ENCODE measurements around the gene SMARCAL1. TPM values are rescaled to one million over a fixed set of nuclear protein-coding genes. Genes with fewer than 3 reads are reported as not detected.

The SMARCAL1 gene
- total RNA-seq, 2 experiments from 2014 or later: 20.8 to 25.2 TPM

DNA sequence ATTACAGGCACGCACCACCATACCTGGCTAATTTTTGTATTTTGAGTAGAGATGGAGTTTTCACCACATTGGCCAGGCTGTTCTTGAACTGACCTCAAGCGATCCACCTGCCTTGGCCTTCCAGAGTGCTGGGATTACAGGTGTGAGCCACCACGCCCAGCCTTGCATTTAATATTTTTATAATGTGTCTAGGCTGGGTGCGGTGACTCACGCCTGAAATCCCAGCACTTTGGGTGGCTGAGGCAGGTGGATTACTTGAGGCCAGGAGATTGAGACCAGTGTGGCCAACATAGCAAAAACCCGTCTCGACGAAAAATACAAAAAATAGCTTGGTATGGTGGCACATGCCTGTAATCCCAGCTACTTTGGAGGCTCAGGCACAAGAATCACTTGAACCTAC lies 89.6 kb downstream of the SMARCAL1 start:
- Mint-ChIP-seq H3K4me3 (peak overlapping the region; percentile 97), H3K27me3 (no peaks in the 10 kb centered on the region)
- POLR2A ChIA-PET: interaction anchor here (0.7 kb wide), 1 partner anchor 342 kb away, joined by 3 read pairs; no protein-coding TSS in a partner anchor

DNA sequence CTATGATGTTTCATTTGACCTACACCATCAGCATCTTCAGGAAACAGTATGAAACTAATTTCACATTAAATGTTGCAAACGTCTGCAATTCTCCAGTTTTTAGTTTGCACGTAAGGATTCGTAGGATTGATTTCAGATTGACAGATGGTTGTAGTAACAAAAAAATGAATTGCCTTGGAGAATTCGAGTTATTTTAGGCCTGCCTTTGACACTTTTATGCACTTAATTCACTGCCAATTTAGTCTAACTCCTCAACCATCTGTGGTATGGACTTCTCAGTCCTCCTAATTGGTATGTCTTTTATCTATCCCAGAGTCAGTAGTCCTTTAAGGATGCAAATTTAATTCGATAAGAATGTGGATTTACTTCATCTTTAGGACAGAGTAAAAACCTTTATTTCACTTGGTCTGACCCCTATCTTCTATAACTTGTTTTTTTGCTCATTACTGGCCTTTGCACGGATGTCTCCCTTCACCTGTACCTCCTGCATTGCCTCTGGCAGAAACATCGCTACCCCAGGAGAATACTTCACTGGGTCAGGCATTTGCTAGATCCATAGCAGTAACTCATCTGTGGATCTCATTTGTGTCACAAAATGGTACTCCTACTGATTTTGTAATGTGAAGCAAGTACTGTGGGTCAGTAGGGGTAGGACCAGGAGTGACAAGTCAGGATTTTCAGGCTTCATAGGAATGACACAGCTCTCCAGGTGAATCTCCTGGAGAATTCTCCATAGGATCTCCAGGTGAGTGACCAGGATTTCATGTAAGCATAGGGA lies 90.3 kb downstream of the SMARCAL1 start:
- Mint-ChIP-seq H3K4me3 (peak overlapping the region; percentile 57), H3K9me3 (no peaks in the 10 kb centered on the region), H3K4me1 (ENCODE audit: low read depth) (peaks cover 51% of the 10 kb centered on the region), H3K27ac (peak overlapping the region; percentile 3), H3K27me3 (no peaks in the 10 kb centered on the region), H3K36me3 (peaks cover 70% of the 10 kb centered on the region)
- intact Hi-C loops (cut with micrococcal nuclease): no loop called here
- CTCF ChIA-PET: interaction anchor here (1.5 kb wide), 1 partner anchor 17 kb away, joined by 3 read pairs; no protein-coding TSS in a partner anchor
- POLR2A ChIA-PET: interaction anchor here (0.6 to 0.7 kb wide), 2 partner anchors 132 to 343 kb away, joined by 3 read pairs; no protein-coding TSS in a partner anchor
- DNase-seq: no peak

More for the DNA sequence above, 89.6 kb downstream of the SMARCAL1 start:
- peak overlapping the region; percentile 99 for H3K27ac Mint-ChIP-seq
- CTCF ChIA-PET: no interaction called here
- intact Hi-C loops (cut with micrococcal nuclease): no loop called here
- peaks cover 55% of the 10 kb centered on the region for H3K4me1 Mint-ChIP-seq (ENCODE audit: low read depth)
- no peaks in the 10 kb centered on the region for H3K9me3 Mint-ChIP-seq
- DNase-seq: no peak
- H3K36me3 Mint-ChIP-seq: peaks cover 73% of the 10 kb centered on the region

DNA sequence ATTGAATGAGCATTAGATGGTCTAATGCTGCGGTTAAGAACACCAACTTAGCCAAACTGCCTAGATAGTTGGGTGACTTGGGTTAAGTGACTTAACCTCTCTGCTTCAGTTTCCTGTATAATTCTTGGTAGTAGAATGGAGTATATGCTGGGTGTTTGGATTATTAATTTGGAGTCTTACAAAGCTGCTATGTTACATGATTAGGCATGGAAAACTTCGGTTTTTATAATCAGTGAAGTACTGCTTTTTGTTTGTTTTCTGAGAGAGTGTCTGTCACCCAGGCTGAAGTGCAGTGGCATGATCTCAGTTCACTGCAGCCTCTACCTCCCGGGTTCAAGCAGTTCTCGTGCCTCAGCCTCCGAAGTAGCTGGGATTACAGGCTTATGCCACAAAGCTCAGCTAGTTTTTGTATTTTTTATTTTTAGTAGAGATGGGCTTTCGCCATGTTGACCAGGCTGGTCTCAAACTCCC lies 90.9 kb downstream of the SMARCAL1 start:
- Mint-ChIP-seq H3K4me3 (no peak overlapping the region), H3K36me3 (peaks cover 70% of the 10 kb centered on the region), H3K27ac (peak overlapping the region; percentile 3), H3K9me3 (no peaks in the 10 kb centered on the region), H3K27me3 (no peaks in the 10 kb centered on the region), H3K4me1 (ENCODE audit: low read depth) (peaks cover 46% of the 10 kb centered on the region)
- no peak for DNase-seq
- CTCF ChIA-PET: interaction anchor here (1.5 kb wide), 1 partner anchor 16 kb away, joined by 3 read pairs; no protein-coding TSS in a partner anchor
- POLR2A ChIA-PET: interaction anchor here (0.6 kb wide), 1 partner anchor 132 kb away, joined by 3 read pairs; no protein-coding TSS in a partner anchor
- intact Hi-C loops (cut with micrococcal nuclease): no loop called here

DNA sequence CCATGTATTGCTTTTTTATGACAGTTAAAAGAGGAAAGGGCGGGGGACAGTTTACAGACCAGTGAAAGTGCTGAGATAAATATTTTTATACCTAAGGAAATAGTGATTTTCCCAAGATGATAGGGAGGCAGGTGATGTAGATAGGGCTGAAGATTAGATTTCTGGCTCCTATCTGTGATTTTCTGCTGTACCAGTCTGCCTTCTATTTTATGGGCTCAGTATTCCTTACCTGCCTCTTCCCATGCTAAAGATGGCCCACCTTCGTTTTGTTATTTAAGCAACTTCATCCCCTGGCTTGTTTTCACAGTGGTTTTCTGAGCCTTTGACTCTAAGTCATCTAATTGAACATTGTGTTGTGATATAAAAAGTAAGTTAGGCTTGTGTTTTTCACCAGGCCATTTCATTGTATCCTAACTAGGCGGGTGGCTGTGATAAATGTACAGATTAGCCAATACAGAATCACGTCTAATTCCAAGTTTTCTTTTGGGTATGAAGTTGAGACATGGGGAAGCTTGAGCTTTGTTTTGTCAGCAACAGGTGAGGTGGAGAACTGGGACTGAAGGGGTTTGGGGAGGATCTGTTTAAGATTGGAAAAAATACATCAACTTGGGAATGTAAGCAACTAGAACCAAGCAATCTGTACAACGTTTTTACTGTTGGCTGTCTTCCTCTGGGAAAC lies 91.6 kb downstream of the SMARCAL1 start:
- Mint-ChIP-seq H3K4me3 (no peak overlapping the region), H3K9me3 (no peaks in the 10 kb centered on the region), H3K36me3 (peaks cover 69% of the 10 kb centered on the region), H3K4me1 (ENCODE audit: low read depth) (peaks cover 46% of the 10 kb centered on the region), H3K27me3 (no peaks in the 10 kb centered on the region), H3K27ac (peak overlapping the region; percentile 3)
- CTCF ChIA-PET: interaction anchor here (1.1 to 1.5 kb wide), 2 partner anchors 14 to 16 kb away, joined by 3 read pairs; no protein-coding TSS in a partner anchor
- intact Hi-C loops (cut with micrococcal nuclease): no loop called here
- POLR2A ChIA-PET: no interaction called here
- DNase-seq: no peak

DNA sequence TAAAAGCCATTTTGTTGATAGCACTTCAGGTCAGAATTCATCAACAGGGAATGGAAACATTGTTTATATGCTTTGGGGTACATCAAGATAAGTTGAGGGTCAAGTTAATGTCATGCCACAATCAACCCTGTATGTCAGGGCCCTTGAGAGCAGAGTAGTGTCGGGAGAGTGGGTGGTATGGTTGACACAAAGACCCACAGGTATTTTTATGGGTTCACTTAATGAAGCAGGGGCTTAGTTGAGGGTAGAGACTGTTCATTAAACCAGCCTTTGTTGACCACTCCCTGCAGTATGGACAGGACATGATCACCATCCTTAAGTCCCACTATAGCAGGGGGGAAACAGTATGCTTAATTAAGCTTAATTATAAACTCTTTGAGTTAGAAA lies 92.1 kb downstream of the SMARCAL1 start:
- DNase-seq: no peak
- intact Hi-C loops (cut with micrococcal nuclease): no loop called here
- H3K9me3 Mint-ChIP-seq: no peaks in the 10 kb centered on the region
- ChIA-PET POLR2A (no interaction called here), CTCF (interaction anchor here (1.1 kb wide), 1 partner anchor 13 kb away, joined by 3 read pairs; no protein-coding TSS in a partner anchor)
- H3K27ac Mint-ChIP-seq: peak overlapping the region; percentile 3
- H3K27me3 Mint-ChIP-seq: no peaks in the 10 kb centered on the region
- H3K4me3 Mint-ChIP-seq: no peak overlapping the region
- peaks cover 43% of the 10 kb centered on the region for H3K4me1 Mint-ChIP-seq (ENCODE audit: low read depth)
- peaks cover 67% of the 10 kb centered on the region for H3K36me3 Mint-ChIP-seq

DNA sequence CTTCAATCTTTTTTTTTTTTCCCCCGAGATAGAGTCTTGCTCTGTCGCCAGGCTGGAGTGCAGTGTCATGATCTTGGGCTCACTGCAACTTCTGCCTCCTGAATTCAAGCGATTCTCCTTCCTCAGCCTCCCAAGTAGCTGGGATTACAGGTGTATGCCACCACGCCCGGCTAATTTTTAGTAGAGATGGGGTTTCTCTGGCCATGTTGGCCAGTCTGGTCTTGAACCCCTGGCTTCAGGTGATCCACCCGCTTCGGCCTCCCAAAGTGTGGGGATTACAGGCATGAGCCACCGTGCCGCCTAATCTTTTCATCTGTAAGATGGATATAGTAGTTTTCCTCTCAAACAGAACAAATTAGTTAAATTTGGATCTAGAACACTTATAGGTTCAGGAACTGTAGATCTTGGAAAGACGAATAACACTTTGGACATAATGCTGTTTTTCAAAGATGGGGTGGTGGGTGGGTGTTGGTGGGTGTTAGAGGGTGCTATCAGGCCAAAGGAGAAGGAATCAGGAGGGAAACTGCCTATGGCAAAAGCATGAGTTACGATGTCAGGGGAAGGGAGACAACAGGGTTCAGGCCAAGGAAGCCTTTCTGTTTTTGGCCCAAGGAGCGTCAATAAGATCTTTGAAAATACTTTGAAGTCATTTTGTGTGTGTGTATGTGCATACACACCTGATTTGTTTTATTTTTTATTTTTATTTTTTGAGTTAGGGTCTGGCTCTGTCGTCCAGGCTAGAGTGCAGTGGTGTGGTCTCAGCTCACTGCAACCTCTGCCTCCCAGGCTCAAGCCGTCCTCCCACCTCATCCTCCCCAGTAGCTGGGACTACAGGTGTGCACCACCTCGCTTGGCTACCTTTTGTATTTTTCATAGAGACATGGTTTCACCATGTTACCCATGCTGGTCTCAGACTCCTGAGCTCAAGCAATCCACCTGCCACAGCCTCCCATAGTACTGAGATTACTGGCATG lies 93.1 kb downstream of the SMARCAL1 start:
- CTCF ChIA-PET: interaction anchor here (0.7 to 1.1 kb wide), 3 partner anchors 10 to 161 kb away, joined by 3 to 7 read pairs (median 3); no protein-coding TSS in a partner anchor
- Mint-ChIP-seq H3K27ac (peak overlapping the region; percentile 34), H3K36me3 (peaks cover 64% of the 10 kb centered on the region), H3K4me1 (ENCODE audit: low read depth) (peaks cover 34% of the 10 kb centered on the region), H3K4me3 (no peak overlapping the region), H3K9me3 (no peaks in the 10 kb centered on the region), H3K27me3 (no peaks in the 10 kb centered on the region)
- no peak for DNase-seq
- intact Hi-C loops (cut with micrococcal nuclease): no loop called here
- POLR2A ChIA-PET: interaction anchor here (0.8 to 1.5 kb wide), 2 partner anchors 8 to 51 kb away, joined by 3 to 11 read pairs; partner anchors contain the start of gene RPL37A

DNA sequence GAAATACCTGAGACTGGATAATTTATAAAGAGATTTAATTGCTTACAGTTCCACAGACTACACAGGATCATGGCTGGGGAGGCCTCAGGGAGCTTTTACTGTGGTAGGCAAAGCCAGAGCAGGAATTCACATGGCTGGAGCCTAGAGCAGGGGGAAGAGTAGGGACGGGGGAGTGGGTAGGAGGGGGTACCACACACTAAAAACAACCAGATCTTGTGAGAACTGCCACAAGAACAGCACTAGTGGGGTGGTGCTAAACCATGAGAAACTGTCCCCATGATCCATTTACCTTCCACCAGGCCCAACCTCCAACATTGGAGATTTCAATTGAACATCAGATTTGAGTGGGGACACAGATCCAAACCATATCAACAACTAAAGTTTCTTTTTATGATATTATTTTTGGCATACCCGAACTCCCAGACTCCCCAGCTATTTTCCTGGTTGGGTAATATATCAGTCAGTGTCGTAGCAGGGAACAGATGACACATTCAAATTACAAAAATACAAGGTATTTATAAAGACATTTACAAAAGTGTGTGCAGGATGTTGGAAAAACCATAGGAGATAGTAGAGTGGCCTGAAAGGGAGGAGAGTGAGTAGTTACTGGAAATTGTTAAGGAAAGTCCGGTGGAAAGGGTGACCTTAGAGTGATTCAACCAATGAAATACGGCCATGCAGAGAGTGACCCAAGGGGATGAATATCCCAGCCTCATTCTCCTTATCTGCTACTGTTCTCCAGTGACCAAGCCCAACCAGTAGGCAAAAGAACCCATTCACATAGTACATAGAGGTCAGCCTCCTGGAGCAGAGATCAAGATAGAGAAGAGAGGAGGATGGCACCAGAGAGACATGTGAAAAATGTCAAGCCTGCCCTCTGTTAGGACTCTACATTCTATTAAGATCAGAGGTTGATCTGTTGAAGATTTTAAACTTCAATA lies 95.2 kb downstream of the SMARCAL1 start:
- no peaks in the 10 kb centered on the region for H3K27me3 Mint-ChIP-seq
- no peak overlapping the region for H3K4me3 Mint-ChIP-seq
- H3K27ac Mint-ChIP-seq: no peak overlapping the region
- H3K4me1 Mint-ChIP-seq (ENCODE audit: low read depth): peaks cover 18% of the 10 kb centered on the region
- ChIA-PET CTCF (interaction anchor here (0.6 to 2.4 kb wide), 4 partner anchors 10 to 159 kb away, joined by 3 to 10 read pairs (median 4); no protein-coding TSS in a partner anchor), POLR2A (interaction anchor here (1.0 to 2.2 kb wide), 4 partner anchors 8 to 12 kb away, joined by 3 to 11 read pairs (median 6); partner anchors contain the start of gene RPL37A)
- DNase-seq: no peak
- intact Hi-C loops (cut with micrococcal nuclease): no loop called here
- no peaks in the 10 kb centered on the region for H3K9me3 Mint-ChIP-seq
- H3K36me3 Mint-ChIP-seq: peaks cover 48% of the 10 kb centered on the region

GRCh38 chr2:216508229-216508628 lies 95.9 kb downstream of the SMARCAL1 start:
- H3K9me3 Mint-ChIP-seq: no peaks in the 10 kb centered on the region
- peaks cover 41% of the 10 kb centered on the region for H3K36me3 Mint-ChIP-seq

DNA sequence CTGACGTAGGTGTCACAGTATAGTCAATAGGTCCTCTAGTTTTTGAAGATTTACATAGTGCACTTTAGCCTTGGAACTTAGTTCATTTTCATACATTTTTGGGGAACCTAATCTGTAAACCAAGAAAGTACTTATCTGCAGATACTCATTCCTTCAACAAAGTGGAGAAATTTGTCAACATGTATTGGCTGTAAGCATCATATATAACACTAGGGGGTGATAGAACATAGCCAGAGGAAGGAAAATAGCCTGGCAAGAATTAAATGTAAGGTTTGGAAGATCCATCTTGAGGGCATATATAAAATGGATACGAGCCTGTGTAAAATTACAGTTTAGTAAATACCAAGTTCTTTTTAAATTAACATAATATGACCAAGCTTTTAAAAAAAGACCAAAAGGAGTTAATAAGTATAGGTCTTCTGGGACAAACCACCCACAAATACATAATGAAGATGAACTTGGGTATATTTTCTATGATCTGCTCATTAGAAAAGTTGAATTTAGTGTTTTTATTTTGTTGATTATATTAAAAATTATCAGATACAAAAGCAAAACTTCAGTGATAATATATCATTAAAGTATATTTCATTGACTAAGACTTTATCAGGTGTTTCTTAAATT lies 104.6 kb downstream of the SMARCAL1 start:
- Mint-ChIP-seq H3K27me3 (no peaks in the 10 kb centered on the region), H3K27ac (no peak overlapping the region), H3K9me3 (no peaks in the 10 kb centered on the region), H3K4me1 (ENCODE audit: low read depth) (no peaks in the 10 kb centered on the region), H3K36me3 (peaks cover 13% of the 10 kb centered on the region), H3K4me3 (no peak overlapping the region)
- ChIA-PET POLR2A (interaction anchor here (0.6 to 1.2 kb wide), 2 partner anchors 10 to 20 kb away, joined by 3 read pairs; no protein-coding TSS in a partner anchor), CTCF (interaction anchor here (2.0 to 8.1 kb wide), 3 partner anchors 9 to 149 kb away, joined by 5 to 171 read pairs (median 10); no protein-coding TSS in a partner anchor)
- intact Hi-C loops (cut with micrococcal nuclease): no loop called here
- no peak for DNase-seq

More at GRCh38 chr2:216508229-216508628, 95.9 kb downstream of the SMARCAL1 start:
- POLR2A ChIA-PET: interaction anchor here (2.2 kb wide), 1 partner anchor 10 kb away, joined by 8 read pairs; the partner anchor contains the start of gene RPL37A
- Mint-ChIP-seq H3K27ac (no peak overlapping the region), H3K27me3 (no peaks in the 10 kb centered on the region), H3K4me3 (no peak overlapping the region), H3K4me1 (ENCODE audit: low read depth) (peaks cover 10% of the 10 kb centered on the region)
- CTCF ChIA-PET: interaction anchor here (0.9 to 2.4 kb wide), 3 partner anchors 9 to 158 kb away, joined by 3 to 10 read pairs (median 4); no protein-coding TSS in a partner anchor
- no peak for DNase-seq
- intact Hi-C loops (cut with micrococcal nuclease): no loop called here
